Measurements from ENCODE around the gene ICA1. TPM values are rescaled to one million over a fixed set of nuclear protein-coding genes. Genes with fewer than 3 reads are reported as not detected.
A peak's percentile ranks its signal among the peaks of the same experiment; 100 is the strongest.

ICA1 gene
- total RNA-seq, 2 donors from 2014 or later, result 71.2 to 115 TPM

- TF ChIP-seq, protein P1, sequence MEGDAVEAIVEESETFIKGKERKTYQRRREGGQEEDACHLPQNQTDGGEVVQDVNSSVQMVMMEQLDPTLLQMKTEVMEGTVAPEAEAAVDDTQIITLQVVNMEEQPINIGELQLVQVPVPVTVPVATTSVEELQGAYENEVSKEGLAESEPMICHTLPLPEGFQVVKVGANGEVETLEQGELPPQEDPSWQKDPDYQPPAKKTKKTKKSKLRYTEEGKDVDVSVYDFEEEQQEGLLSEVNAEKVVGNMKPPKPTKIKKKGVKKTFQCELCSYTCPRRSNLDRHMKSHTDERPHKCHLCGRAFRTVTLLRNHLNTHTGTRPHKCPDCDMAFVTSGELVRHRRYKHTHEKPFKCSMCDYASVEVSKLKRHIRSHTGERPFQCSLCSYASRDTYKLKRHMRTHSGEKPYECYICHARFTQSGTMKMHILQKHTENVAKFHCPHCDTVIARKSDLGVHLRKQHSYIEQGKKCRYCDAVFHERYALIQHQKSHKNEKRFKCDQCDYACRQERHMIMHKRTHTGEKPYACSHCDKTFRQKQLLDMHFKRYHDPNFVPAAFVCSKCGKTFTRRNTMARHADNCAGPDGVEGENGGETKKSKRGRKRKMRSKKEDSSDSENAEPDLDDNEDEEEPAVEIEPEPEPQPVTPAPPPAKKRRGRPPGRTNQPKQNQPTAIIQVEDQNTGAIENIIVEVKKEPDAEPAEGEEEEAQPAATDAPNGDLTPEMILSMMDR (IDR thresholded peaks at IDR 0.05), result no peak
- no peak for TF ChIP-seq POLR2A (IDR thresholded peaks at IDR 0.05)
- intact Hi-C loops (cut with DNase I), result no loop called here
- H3K9me3 ChIP-seq, result no peaks in the 10 kb centered on the region
- no peak overlapping the region for H3K4me3 ChIP-seq
- no peaks in the 10 kb centered on the region for H3K27me3 ChIP-seq
- peaks cover 0 to 4% of the 10 kb centered on the region in 2 donors for H3K36me3 ChIP-seq (replicated peaks in 1 of 2; ENCODE audit: insufficient read depth in 1 of 2, low read depth in 2 of 2)
- no peak for DNase-seq
- 76 to 85% methylated on average over 7 of the region's 7 CpGs for WGBS, 2 donors
- no peak overlapping the region for H3K27ac ChIP-seq
- no peak for ATAC-seq
- no peaks in the 10 kb centered on the region for H3K4me1 ChIP-seq
Measured at GRCh38 chr7:8151161-8151725, 110.7 kb downstream of the ICA1 start.

GRCh38 chr7:8149222-8149621 lies 112.7 kb downstream of the ICA1 start:
- 54 to 62% methylated on average over 4 of the region's 4 CpGs for WGBS, 2 donors
- H3K9me3 ChIP-seq, result no peaks in the 10 kb centered on the region
- DNase-seq (peak in 1 of 4 donors; percentile 14), ATAC-seq (no peak)
- TF ChIP-seq POLR2A (IDR thresholded peaks at IDR 0.05), result no peak
- TF ChIP-seq, protein P1 (IDR thresholded peaks at IDR 0.05), result no peak
- no peaks in the 10 kb centered on the region for H3K27me3 ChIP-seq
- H3K36me3 ChIP-seq (replicated peaks in 1 of 2; ENCODE audit: insufficient read depth in 1 of 2, low read depth in 2 of 2), result no peaks in the 10 kb centered on the region
- intact Hi-C loops (cut with DNase I), result no loop called here
- H3K4me3 ChIP-seq, result no peak overlapping the region
- H3K27ac ChIP-seq, result no peak overlapping the region
- H3K4me1 ChIP-seq, result no peaks in the 10 kb centered on the region

- WGBS, 2 donors, result 87 to 90% methylated on average over 11 of the region's 11 CpGs
- H3K27me3 ChIP-seq, result no peaks in the 10 kb centered on the region
- H3K4me1 ChIP-seq, result no peaks in the 10 kb centered on the region
- no peak overlapping the region for H3K4me3 ChIP-seq
- TF ChIP-seq, protein P1 (IDR thresholded peaks at IDR 0.05), result no peak
- TF ChIP-seq POLR2A (IDR thresholded peaks at IDR 0.05), result no peak
- no peaks in the 10 kb centered on the region for H3K36me3 ChIP-seq (replicated peaks in 1 of 2; ENCODE audit: insufficient read depth in 1 of 2, low read depth in 2 of 2)
- intact Hi-C loops (cut with DNase I), result no loop called here
- ATAC-seq (no peak), DNase-seq (no peak)
- no peak overlapping the region for H3K27ac ChIP-seq
- no peaks in the 10 kb centered on the region for H3K9me3 ChIP-seq
Measured at GRCh38 chr7:8147760-8148463, 114.1 kb downstream of the ICA1 start.

GRCh38 chr7:8146788-8147413 lies 115.1 kb downstream of the ICA1 start:
- Histone ChIP-seq H3K27me3 (no peaks in the 10 kb centered on the region), H3K27ac (no peak overlapping the region), H3K4me3 (no peak overlapping the region), H3K9me3 (peaks cover 0 to 3% (median 0%) of the 10 kb centered on the region in 3 donors), H3K4me1 (no peaks in the 10 kb centered on the region), H3K36me3 (replicated peaks in 1 of 2; ENCODE audit: insufficient read depth in 1 of 2, low read depth in 2 of 2) (no peaks in the 10 kb centered on the region)
- TF ChIP-seq, protein P1 (IDR thresholded peaks at IDR 0.05), result no peak
- TF ChIP-seq POLR2A (IDR thresholded peaks at IDR 0.05), result no peak
- WGBS, 2 donors, result 64 to 67% methylated on average over 8 of the region's 8 CpGs
- DNase-seq, result no peak
- ATAC-seq, result no peak
- intact Hi-C loops (cut with DNase I), result no loop called here

Measured in body of pancreas (tissue), 4 donors.